Keratinocyte (primary cell): ENCODE results near the gene SCO1. TPM values are rescaled to one million over a fixed set of nuclear protein-coding genes. Genes with fewer than 3 reads are reported as not detected.

Experiments
- DNase-seq: peaks from one replicate; pipeline ENCODE4 v3.0.0-alpha.2; 2011; ENCODE audit warnings: low read depth, missing footprints, low spot score
- FAIRE-seq: peaks from 2 replicates; lab custom pipeline; 2011; peaks lifted over from hg19 to GRCh38; lab: Jason Lieb, UNC
- H2AFZ ChIP-seq: 2 replicates; pipeline ENCODE4 v1.6.0; 2012; ENCODE audit warnings: low read length, control low read depth, inconsistent platforms; ENCODE audit not compliant: control insufficient read depth
- H3K27ac ChIP-seq: 2 replicates; pipeline ENCODE4 v1.5.1; 2011; ENCODE audit warnings: low read length; ENCODE audit not compliant: control insufficient read depth, insufficient read depth
- H3K27me3 ChIP-seq: 3 replicates; pipeline ENCODE4 v1.6.0; 2011; ENCODE audit warnings: low read length; ENCODE audit not compliant: control insufficient read depth, insufficient read depth; ENCODE audit errors: extremely low read depth
- H3K36me3 ChIP-seq, 2 experiments: 2 replicates in 1 of 2; 3 replicates in 1 of 2; pipeline ENCODE4 v1.5.1; 2011; ENCODE audit warnings: low read length in 2 of 2, mild to moderate bottlenecking in 1 of 2; ENCODE audit not compliant: control insufficient read depth in 2 of 2, insufficient read depth in 2 of 2; ENCODE audit errors: extremely low read depth in 1 of 2
- H3K4me1 ChIP-seq: 3 replicates; pipeline ENCODE4 v1.5.1; 2011; ENCODE audit warnings: low read length; ENCODE audit not compliant: control insufficient read depth, insufficient read depth; ENCODE audit errors: extremely low read depth
- H3K4me2 ChIP-seq: 3 replicates; pipeline ENCODE4 v1.6.0; 2011; ENCODE audit warnings: low read depth, low read length; ENCODE audit not compliant: control insufficient read depth, insufficient read depth; ENCODE audit errors: extremely low read depth
- H3K4me3 ChIP-seq, 3 experiments: fragments of 200-600 bp in 1 of 3; sonication (generic) in 1 of 3; 2 replicates in 2 of 3; 3 replicates in 1 of 3; pipeline ENCODE4 v1.5.1; 2011 to 2016; ENCODE audit warnings: low read length in 3 of 3, mild to moderate bottlenecking in 3 of 3, control low read depth in 2 of 3, inconsistent platforms in 1 of 3, low read depth in 1 of 3, mixed read lengths in 1 of 3, mixed run types in 1 of 3, moderate library complexity in 1 of 3; ENCODE audit not compliant: control insufficient read depth in 2 of 3, insufficient read depth in 2 of 3; ENCODE audit errors: extremely low read depth in 1 of 3
- H3K79me2 ChIP-seq: 2 replicates; pipeline ENCODE4 v1.6.0; 2012; ENCODE audit warnings: low read length; ENCODE audit not compliant: control insufficient read depth, insufficient read depth
- H3K9ac ChIP-seq: 3 replicates; pipeline ENCODE4 v1.6.0; 2011; ENCODE audit warnings: low read length; ENCODE audit not compliant: control insufficient read depth, insufficient read depth; ENCODE audit errors: extremely low read depth
- H3K9me1 ChIP-seq: 3 replicates; pipeline ENCODE4 v1.6.0; 2011; ENCODE audit warnings: low read length; ENCODE audit not compliant: control insufficient read depth, insufficient read depth; ENCODE audit errors: extremely low read depth
- H3K9me3 ChIP-seq: 2 replicates; pipeline ENCODE4 v1.5.1; 2012; ENCODE audit warnings: low read depth, low read length; ENCODE audit not compliant: control insufficient read depth
- H4K20me1 ChIP-seq: 3 replicates; pipeline ENCODE4 v1.6.0; 2011; ENCODE audit warnings: low read length; ENCODE audit not compliant: control insufficient read depth, insufficient read depth; ENCODE audit errors: extremely low read depth
- CTCF ChIP-seq, 3 experiments: IDR thresholded peaks in 1 of 3; conservative IDR thresholded peaks in 1 of 3; optimal IDR thresholded peaks in 1 of 3; 2 replicates in 2 of 3; 3 replicates in 1 of 3; pipeline versions ENCODE3 to v1.5.1; 2011; ENCODE audit warnings: low read length in 3 of 3, mild to moderate bottlenecking in 3 of 3, moderate library complexity in 2 of 3, control low read depth in 1 of 3, inconsistent platforms in 1 of 3; ENCODE audit not compliant: insufficient read depth in 2 of 3; ENCODE audit errors: extremely low read depth in 1 of 3
- EZH2 ChIP-seq: IDR thresholded peaks from one replicate; pipeline ENCODE4 v1.6.1; 2012; ENCODE audit warnings: inconsistent platforms, mild to moderate bottlenecking, low read length, moderate library complexity
- dilution Hi-C: fragments of 300-500 bp; cut with MboI; formaldehyde crosslinking; loops from one replicate; pipeline ENCODE4 v1.7.0; 2020; ENCODE audit warnings: low sequenced_read_pairs; ENCODE audit not compliant: extremely low pct_ligation_motif_present
- polyA plus RNA-seq, 5 experiments: library from polyadenylated mRNA; depleted of rRNA in 3 of 5; stranded (reverse) in 3 of 5; stranded (forward) in 1 of 5; unstranded in 1 of 5; fragments of >200 nt; gene quantifications; 1 replicate in 1 of 5; 2 replicates in 3 of 5; 3 replicates in 1 of 5; pipeline versions ENCODE4 v1.2.1 to v1.2.3, GENCODE V29; 2011 to 2012; ENCODE audit warnings: missing spikeins in 2 of 5, low read depth in 1 of 5, low replicate concordance in 1 of 5

Gene SCO1
- polyA plus RNA-seq, 1 donor (not counting 4 experiments of a cell fraction or from before 2014, with no cell fraction given): 28.3 TPM

GRCh38 chr17:10681866-10682446 lies 15.4 kb downstream of the SCO1 start:
- H3K9me3 ChIP-seq: no peaks in the 10 kb centered on the region
- H4K20me1 ChIP-seq: no peaks in the 10 kb centered on the region
- no peaks in the 10 kb centered on the region for H3K27me3 ChIP-seq
- FAIRE-seq (no peak), DNase-seq (no peak)
- H2AFZ ChIP-seq: no peak overlapping the region
- TF ChIP-seq CTCF (optimal IDR thresholded peaks at IDR 0.05 in 1 of 3, IDR thresholded peaks at IDR 0.05 in 1 of 3, conservative IDR thresholded peaks at IDR 0.05 in 1 of 3; ENCODE audit: extremely low read depth in 1 of 3, insufficient read depth in 2 of 3, low read length in 3 of 3) (no peak), EZH2 (no peak)
- no peak overlapping the region for H3K27ac ChIP-seq
- H3K4me1 ChIP-seq: no peaks in the 10 kb centered on the region
- H3K9me1 ChIP-seq: no peaks in the 10 kb centered on the region
- no peaks in the 10 kb centered on the region for H3K79me2 ChIP-seq
- no peak overlapping the region for H3K4me2 ChIP-seq
- no peak overlapping the region for H3K9ac ChIP-seq
- peaks cover 5 to 12% of the 10 kb centered on the region in 2 experiments for H3K36me3 ChIP-seq
- dilution Hi-C loops: no loop called here
- no peak overlapping the region for H3K4me3 ChIP-seq

GRCh38 chr17:10674704-10675103 lies 22.6 kb downstream of the SCO1 start:
- no peak for DNase-seq
- Histone ChIP-seq H3K9me3 (no peaks in the 10 kb centered on the region), H3K4me2 (no peak overlapping the region), H3K9me1 (no peaks in the 10 kb centered on the region), H3K79me2 (no peaks in the 10 kb centered on the region), H3K27ac (no peak overlapping the region), H2AFZ (no peak overlapping the region), H3K4me3 (no peak overlapping the region), H3K27me3 (no peaks in the 10 kb centered on the region), H4K20me1 (no peaks in the 10 kb centered on the region), H3K36me3 (peaks cover 0 to 12% of the 10 kb centered on the region in 2 experiments), H3K4me1 (no peaks in the 10 kb centered on the region), H3K9ac (no peak overlapping the region)
- no peak for FAIRE-seq
- dilution Hi-C loops: no loop called here
- TF ChIP-seq EZH2: no peak
- TF ChIP-seq CTCF (optimal IDR thresholded peaks at IDR 0.05 in 1 of 3, IDR thresholded peaks at IDR 0.05 in 1 of 3, conservative IDR thresholded peaks at IDR 0.05 in 1 of 3; ENCODE audit: extremely low read depth in 1 of 3, insufficient read depth in 2 of 3, low read length in 3 of 3): no peak
